Neural crest cell (in vitro differentiated cells): ENCODE results near the gene ITPR1. TPM values are rescaled to one million over a fixed set of nuclear protein-coding genes. Genes with fewer than 3 reads are reported as not detected.

Experiments used
- DNase-seq: peaks from one replicate; pipeline ENCODE4 v3.0.0; 2021; ENCODE audit warnings: low read depth, mixed read lengths, low spot score
- H3K27ac Mint-ChIP-seq: one replicate; pipeline ENCODE4 v1.8.0; 2021; ENCODE audit warnings: mild to moderate bottlenecking, mixed read lengths; ENCODE audit not compliant: unreplicated experiment
- H3K27me3 Mint-ChIP-seq: 2 replicates; pipeline ENCODE4 v1.8.0; 2021; ENCODE audit warnings: low read depth, mild to moderate bottlenecking, mixed read lengths
- H3K36me3 Mint-ChIP-seq: 2 replicates; pipeline ENCODE4 v1.8.0; 2021; ENCODE audit warnings: low read depth, mild to moderate bottlenecking, mixed read lengths
- H3K4me1 Mint-ChIP-seq: 2 replicates; pipeline ENCODE4 v1.8.0; 2021; ENCODE audit warnings: mixed read lengths
- H3K4me3 Mint-ChIP-seq: one replicate; pipeline ENCODE4 v1.8.0; 2021; ENCODE audit warnings: mild to moderate bottlenecking, mixed read lengths
- H3K9me3 Mint-ChIP-seq: 2 replicates; pipeline ENCODE4 v1.8.0; 2021; ENCODE audit warnings: mixed read lengths
- CTCF ChIP-seq: fragments of 200-600 bp; sonication (generic); conservative IDR thresholded peaks from 2 replicates; pipeline ENCODE4 v1.5.0; 2021; ENCODE audit warnings: antibody characterized with exemption, mild to moderate bottlenecking
- total RNA-seq: library from RNA; stranded (reverse); gene quantifications from 2 replicates; pipeline ENCODE4 v1.2.1, GENCODE V29; 2021

ITPR1 gene
- total RNA-seq, 1 donor from 2014 or later: 4.8 TPM

- Mint-ChIP-seq H3K4me1 (peaks cover 8% of the 10 kb centered on the region), H3K4me3 (no peak overlapping the region), H3K27me3 (no peaks in the 10 kb centered on the region), H3K9me3 (peaks cover 10% of the 10 kb centered on the region), H3K27ac (peak overlapping the region; percentile 8), H3K36me3 (peaks cover 21% of the 10 kb centered on the region)
- no peak for TF ChIP-seq CTCF
- no peak for DNase-seq
Measured at GRCh38 chr3:4814904-4815574, 321.9 kb downstream of the ITPR1 start.

DNA sequence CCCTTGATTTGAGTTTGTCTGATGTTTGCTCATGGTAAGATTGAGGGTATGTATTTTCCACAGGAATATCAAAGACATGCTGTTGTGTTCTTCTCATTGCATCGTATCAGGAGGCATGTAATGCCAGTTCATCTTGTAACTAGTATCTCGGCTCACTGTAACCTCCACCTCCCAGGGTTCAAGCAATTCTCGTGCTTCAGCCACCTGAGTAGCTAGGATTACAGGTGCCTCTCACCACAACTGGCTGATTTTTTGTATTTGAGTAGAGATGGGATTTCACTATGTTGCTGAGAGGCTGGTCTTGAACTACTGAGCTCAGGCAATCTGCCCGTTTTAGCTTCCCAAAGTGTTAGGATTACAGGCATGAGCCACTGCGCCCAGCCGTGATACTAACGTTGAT lies 323.2 kb downstream of the ITPR1 start:
- Mint-ChIP-seq H3K27me3 (no peaks in the 10 kb centered on the region), H3K36me3 (peaks cover 21% of the 10 kb centered on the region), H3K27ac (no peak overlapping the region)

DNA sequence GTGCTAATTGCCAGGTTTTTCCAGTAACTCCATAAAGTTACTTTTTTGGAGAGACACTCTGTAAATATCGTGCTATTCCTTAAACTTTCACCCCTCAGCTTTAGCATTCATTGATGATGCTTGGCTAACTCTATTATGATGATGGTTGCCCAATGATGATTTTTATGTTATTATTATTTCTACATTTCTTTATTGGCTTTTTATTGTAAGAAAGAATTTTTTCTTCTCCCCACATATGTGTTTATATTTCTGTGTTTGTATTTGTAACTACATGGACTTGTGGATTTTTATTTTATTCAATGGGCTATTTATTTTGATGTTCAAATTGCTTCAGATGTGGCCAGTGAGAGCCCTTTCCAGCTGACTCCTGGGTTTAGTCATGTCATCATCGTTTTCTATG lies 323.6 kb downstream of the ITPR1 start:
- Mint-ChIP-seq H3K4me3 (no peak overlapping the region), H3K27ac (no peak overlapping the region), H3K27me3 (no peaks in the 10 kb centered on the region), H3K36me3 (peaks cover 21% of the 10 kb centered on the region), H3K4me1 (peaks cover 13% of the 10 kb centered on the region), H3K9me3 (peaks cover 10% of the 10 kb centered on the region)
- TF ChIP-seq CTCF: no peak
- no peak for DNase-seq

More for the DNA sequence above, 323.2 kb downstream of the ITPR1 start:
- peaks cover 10% of the 10 kb centered on the region for H3K9me3 Mint-ChIP-seq
- TF ChIP-seq CTCF: no peak
- no peak for DNase-seq
- peaks cover 9% of the 10 kb centered on the region for H3K4me1 Mint-ChIP-seq
- H3K4me3 Mint-ChIP-seq: no peak overlapping the region

DNA sequence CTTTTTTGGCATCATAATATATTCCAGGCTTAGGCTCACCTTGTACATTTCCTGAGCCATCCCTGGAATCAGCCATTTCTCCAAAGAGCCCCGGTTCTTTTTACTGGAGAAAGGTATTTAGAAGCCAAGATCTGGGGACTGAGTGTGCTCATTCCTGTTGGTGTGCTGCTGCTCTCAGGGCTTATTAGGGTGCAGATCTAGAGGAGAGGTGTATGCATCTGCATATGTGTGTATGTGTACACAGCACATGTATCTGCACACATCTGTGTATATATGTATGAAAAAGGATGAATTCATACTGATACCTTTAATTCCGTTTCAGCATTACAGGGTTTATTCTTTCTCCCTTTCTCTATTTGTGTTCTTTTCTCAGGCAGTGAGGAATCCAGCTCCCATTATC lies 324.0 kb downstream of the ITPR1 start:
- peaks cover 10% of the 10 kb centered on the region for H3K9me3 Mint-ChIP-seq
- H3K36me3 Mint-ChIP-seq: peaks cover 21% of the 10 kb centered on the region
- no peak for TF ChIP-seq CTCF
- no peak for DNase-seq
- no peaks in the 10 kb centered on the region for H3K27me3 Mint-ChIP-seq
- H3K4me1 Mint-ChIP-seq: peaks cover 13% of the 10 kb centered on the region
- H3K27ac Mint-ChIP-seq: no peak overlapping the region
- no peak overlapping the region for H3K4me3 Mint-ChIP-seq

- Mint-ChIP-seq H3K4me3 (no peak overlapping the region), H3K36me3 (peaks cover 21% of the 10 kb centered on the region), H3K4me1 (peaks cover 13% of the 10 kb centered on the region), H3K27me3 (no peaks in the 10 kb centered on the region), H3K27ac (no peak overlapping the region), H3K9me3 (peaks cover 10% of the 10 kb centered on the region)
- DNase-seq: no peak
- TF ChIP-seq CTCF: no peak
Measured at GRCh38 chr3:4818164-4818563, 325.0 kb downstream of the ITPR1 start.
